ENCODE data around the gene IFTAP.
"Not testable (repeated sequence)": the region's sequence is repeated elsewhere in the genome, so short reads cannot be mapped to it uniquely, and the experiment has no call there.

The IFTAP gene

DNA sequence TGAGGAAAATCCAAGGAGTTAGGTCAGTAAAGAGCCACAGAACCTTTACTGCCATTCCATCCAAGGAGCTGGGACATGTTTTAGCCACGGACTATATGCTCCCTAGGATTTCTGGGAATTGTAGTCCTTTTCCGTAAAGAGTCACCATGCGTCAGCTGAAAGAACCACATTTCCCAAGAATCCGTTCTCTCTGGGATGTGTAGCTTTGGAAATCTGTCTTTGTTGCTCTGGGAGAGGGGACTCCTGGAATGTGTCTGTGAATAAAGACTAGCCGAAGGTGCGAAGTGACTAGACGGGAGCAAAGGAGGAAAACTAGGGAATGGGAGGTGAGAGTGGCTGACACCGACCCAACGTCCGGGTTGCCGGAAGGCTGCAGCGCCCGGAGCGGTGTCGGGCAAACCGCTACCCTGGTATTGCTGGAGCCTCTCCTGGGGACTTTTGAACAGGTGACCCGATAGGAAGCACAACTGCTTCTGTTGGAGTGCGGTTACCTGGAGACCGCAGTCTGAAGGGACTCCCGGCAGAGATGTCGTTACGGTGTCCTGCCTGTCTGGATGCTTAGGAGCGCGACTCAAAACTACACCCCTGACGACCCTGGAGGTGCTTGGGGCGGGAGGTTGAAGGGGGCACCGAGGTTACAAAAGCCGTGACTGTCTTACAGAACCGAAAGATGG, at the start of gene IFTAP:
IFTAP (plus strand) TSS at position 187 of the 674 bp plus-strand sequence. CDS start 15,602 bp downstream, outside the sequence.
- peak; percentile 87 for DNase-seq (ENCODE audit: low read depth)

- DNase-seq (ENCODE audit: low read depth): no peak
Measured at GRCh38 chr11:36550385-36551115, 43.8 kb upstream of the IFTAP start.

DNA sequence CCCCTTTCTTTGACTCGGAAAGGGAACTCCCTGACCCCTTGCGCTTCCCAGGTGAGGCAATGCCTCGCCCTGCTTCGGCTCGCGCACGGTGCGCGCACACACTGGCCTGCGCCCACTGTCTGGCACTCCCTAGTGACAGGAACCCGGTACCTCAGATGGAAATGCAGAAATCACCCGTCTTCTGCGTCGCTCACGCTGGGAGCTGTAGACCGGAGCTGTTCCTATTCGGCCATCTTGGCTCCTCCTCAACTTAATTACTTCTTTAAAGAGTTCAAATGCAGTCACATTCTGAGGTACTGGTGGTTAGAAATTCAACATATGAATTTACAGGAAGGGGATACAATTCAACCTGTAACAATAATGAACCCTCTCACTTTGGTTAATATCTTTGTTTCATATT, 36.9 kb upstream of the IFTAP start:
- not testable (repeated sequence) for DNase-seq (ENCODE audit: low read depth)

- no peak for DNase-seq (ENCODE audit: low read depth)
Measured at GRCh38 chr11:36557991-36558390, 36.3 kb upstream of the IFTAP start.

DNA sequence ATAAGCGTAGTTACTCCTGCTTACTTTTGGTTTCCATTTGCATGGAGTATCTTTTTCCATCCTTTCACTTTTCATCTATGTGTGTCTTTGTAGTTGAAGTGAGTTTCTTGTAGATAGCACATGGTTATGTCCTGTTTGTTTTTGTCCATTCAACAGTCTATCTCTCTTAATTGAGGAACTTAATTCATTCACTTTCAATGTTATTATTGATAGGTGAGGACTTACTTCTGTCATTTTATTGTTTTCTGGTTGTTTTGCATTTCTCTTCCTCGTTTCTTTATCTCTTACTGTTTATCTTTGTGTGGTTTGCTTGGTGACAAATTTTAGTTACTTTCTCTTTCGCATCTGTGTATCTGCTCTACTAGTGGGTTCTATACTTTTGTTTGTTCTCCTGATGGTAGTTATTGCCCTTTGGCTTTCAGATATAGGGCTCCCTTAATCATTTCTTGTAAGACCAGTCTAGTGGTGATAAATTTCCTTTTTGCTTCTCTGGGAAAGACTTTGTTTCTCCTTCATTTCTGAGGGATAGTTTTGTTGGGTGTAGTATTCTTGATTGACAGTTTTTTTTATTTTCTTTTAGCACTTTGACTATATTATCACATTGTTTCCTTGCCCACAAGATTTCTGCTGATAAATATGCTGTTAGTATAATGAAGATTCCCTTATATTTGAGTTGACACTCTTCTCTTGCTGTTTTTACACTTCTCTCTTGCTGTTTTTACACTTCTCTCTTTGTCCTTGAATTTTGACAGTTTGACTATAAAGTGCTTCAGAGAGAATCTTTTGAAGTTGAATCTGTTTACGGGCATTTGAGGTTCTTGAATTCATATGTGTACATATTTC, 35.5 kb upstream of the IFTAP start:
- no peak for DNase-seq (ENCODE audit: low read depth)

GRCh38 chr11:36564376-36565030, 29.8 kb upstream of the IFTAP start:
- DNase-seq (ENCODE audit: low read depth): peak; percentile 38

DNA sequence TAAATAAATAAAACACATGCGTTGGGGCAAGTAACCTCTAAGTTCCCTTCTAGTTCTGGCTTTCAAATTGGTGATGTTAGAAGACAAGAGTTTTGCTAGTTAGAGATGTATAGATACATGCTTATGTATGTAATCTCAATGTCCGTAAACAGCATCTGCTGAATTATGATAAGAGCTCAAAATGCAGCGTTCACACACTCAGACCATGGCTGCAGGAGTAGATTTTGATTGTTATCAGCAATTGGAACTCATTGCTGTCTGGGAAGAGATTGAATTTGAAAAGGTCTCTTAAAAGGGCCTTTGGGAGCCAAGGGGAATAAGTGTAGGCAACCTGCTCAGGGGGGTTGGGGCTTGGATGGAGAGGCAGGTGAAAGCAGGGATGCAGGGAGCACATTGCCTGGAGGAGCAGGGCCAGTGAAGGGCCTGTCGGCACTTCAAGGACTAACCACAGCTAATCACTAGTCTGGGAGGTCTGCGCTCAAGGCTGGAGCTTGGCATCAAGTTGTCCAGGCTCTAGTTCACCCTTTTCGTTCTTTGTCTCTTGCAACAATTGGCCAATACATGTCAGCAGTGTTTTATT, 29.2 kb upstream of the IFTAP start:
- DNase-seq (ENCODE audit: low read depth): no peak

GRCh38 chr11:36566407-36567053, 27.8 kb upstream of the IFTAP start:
- no peak for DNase-seq (ENCODE audit: low read depth)

DNA sequence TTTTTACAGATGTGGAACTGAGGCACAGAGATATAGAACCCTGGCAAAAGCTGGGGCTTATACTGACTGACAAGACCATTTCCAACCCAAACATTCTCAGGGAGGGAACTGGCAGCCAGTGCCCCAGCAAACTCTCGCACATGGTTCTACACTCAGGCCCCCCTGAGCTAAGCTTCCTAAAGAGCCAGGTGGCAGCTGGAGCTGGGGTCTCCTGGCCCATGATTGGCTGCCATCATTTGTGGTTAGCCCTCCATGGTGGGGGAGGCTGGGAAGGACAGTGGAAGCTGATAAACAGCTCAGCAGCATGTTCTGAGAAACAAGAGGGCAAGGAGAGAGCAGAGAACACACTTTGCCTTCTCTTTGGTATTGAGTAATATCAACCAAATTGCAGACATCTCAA, 26.6 kb upstream of the IFTAP start, which contains the start of gene RAG1:
RAG1 (plus strand) TSS at position 314 of the 400 bp plus-strand sequence. CDS start 5,298 bp downstream, outside the sequence.
- no peak for DNase-seq (ENCODE audit: low read depth)

DNA sequence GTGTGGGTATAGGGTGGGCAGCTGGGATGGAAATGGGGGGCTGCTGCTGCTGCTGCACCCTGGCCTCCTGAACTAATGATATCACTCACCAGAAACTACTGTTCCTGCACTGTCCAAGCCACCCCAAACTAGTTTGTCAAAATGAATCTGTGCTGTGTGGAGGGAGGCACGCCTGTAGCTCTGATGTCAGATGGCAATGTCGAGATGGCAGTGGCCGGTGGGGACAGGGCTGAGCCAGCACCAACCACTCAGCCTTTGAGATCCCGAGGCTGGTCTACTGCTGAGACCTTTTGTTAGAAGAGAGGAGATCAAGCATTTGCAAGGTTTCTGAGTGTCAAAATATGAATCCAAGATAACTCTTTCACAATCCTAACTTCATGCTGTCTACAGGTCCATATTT, 25.2 kb upstream of the IFTAP start:
- no peak for DNase-seq (ENCODE audit: low read depth)

DNA sequence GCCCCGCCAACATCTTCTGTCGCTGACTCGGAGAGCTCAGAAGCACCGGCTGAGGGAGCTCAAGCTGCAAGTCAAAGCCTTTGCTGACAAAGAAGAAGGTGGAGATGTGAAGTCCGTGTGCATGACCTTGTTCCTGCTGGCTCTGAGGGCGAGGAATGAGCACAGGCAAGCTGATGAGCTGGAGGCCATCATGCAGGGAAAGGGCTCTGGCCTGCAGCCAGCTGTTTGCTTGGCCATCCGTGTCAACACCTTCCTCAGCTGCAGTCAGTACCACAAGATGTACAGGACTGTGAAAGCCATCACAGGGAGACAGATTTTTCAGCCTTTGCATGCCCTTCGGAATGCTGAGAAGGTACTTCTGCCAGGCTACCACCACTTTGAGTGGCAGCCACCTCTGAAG, 19.8 kb upstream of the IFTAP start:
- no peak for DNase-seq (ENCODE audit: low read depth)

- DNase-seq (ENCODE audit: low read depth): peak; percentile 4
Measured at GRCh38 chr11:36577373-36577772, 16.9 kb upstream of the IFTAP start.

DNA sequence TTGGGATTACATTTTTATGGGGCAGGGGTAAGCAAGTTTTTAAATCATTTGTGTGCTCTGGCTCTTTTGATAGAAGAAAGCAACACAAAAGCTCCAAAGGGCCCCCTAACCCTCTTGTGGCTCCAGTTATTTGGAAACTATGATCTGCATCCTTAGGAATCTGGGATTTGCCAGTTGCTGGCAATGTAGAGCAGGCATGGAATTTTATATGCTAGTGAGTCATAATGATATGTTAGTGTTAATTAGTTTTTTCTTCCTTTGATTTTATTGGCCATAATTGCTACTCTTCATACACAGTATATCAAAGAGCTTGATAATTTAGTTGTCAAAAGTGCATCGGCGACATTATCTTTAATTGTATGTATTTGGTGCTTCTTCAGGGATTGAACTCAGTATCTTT, 16.4 kb upstream of the IFTAP start:
- peak; percentile 42 for DNase-seq (ENCODE audit: low read depth)

DNA sequence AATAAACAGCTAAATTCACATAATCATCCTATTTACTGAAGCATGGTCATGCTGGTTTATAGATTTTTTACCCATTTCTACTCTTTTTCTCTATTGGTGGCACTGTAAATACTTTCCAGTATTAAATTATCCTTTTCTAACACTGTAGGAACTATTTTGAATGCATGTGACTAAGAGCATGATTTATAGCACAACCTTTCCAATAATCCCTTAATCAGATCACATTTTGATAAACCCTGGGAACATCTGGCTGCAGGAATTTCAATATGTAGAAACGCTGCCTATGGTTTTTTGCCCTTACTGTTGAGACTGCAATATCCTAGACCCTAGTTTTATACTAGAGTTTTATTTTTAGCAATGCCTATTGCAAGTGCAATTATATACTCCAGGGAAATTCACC, 15.8 kb upstream of the IFTAP start:
- peak; percentile 2 for DNase-seq (ENCODE audit: low read depth)

DNA sequence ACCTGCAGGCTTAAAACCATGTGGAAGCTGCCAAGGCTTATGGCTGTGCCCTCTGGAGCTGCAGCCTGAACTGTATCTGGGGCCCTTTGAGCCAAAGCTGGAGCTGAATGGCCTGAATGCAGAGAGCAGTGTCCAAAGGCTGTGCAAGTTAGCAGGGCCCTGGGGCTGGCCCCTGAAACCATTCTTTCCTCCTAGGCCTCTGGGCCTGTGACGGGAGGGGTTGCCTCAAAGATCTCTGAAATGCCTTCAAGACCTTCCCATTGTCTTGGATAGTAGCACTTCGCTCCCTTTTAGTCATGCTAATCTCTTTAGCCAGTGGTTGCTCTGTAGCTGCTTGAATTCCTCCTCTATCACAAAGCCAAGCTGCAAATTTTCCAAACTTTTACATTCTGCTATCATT, 12.8 kb upstream of the IFTAP start:
- no peak for DNase-seq (ENCODE audit: low read depth)

- DNase-seq (ENCODE audit: low read depth): no peak
Measured at GRCh38 chr11:36583667-36584066, 10.6 kb upstream of the IFTAP start.

DNA sequence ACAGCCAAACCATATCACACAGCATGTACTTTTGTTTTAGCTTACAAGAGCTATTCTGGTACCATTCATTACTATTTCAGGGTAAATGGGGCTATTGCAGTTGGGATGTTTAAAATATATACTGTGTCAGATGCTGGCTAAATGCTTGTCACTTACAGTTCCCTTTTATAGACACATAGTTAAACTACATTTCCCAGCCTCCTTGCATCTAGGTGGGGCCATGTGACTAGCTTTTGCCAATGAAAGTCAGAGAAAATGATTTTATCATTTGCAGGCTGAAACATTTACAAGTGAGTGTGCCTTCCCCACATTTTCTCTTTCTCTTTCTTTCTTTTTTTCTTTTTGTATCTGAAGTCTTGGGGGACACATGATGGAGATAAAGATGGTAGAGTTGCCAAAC, 7.8 kb upstream of the IFTAP start:
- no peak for DNase-seq (ENCODE audit: low read depth)

DNA sequence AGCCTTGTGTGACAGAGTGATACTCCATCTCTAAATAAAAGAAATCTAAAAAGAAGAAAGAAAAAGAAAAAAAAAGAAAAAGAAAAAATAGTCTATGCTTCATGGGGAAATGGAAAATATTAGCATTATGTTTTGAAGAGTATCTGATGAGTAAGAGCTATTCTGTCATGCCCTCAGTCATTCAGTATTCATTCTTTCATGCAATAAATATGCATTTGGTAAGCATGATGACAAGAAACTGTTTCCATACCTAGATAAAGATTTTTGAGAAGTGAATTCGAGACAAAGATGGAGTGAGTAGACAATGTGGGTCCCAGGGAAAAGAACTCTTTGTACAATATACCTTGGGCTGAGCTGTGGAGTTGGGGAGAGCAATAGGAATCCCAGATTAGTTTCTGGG, 6.2 kb upstream of the IFTAP start:
- no peak for DNase-seq (ENCODE audit: low read depth)

GRCh38 chr11:36590513-36590912, 3.8 kb upstream of the IFTAP start:
- no peak for DNase-seq (ENCODE audit: low read depth)

GRCh38 chr11:36591433-36591832, 2.9 kb upstream of the IFTAP start:
- no peak for DNase-seq (ENCODE audit: low read depth)

- DNase-seq (ENCODE audit: low read depth): no peak
Measured at GRCh38 chr11:36596880-36597279, 2.6 kb downstream of the IFTAP start.

All from HS-5 (cell line).